Gastrocnemius medialis (tissue), 4 donors: ENCODE data around the gene TTC31.

Experiments
- POLR2A ChIP-seq, 2 donors: fragments of 450-650 bp; IDR thresholded peaks; one replicate each; pipeline ENCODE4 v1.6.1; 2017; ENCODE audit warnings: antibody characterized with exemption in 2 of 2, mild to moderate bottlenecking in 2 of 2, moderate library complexity in 2 of 2
- TF ChIP-seq, protein P1 (sequence below), 5 experiments: fragments of 450-650 bp in 3 of 5; fragments of 200-600 bp in 2 of 5; sonication (generic) in 2 of 5; IDR thresholded peaks in 4 of 5; conservative IDR thresholded peaks in 1 of 5; 1 replicate in 4 of 5; 2 replicates in 1 of 5; pipeline ENCODE4 v1.5.1; 2016 to 2019; ENCODE audit warnings: antibody characterized with exemption in 5 of 5, mild to moderate bottlenecking in 3 of 5, moderate library complexity in 3 of 5

- TF ChIP-seq, protein P1, sequence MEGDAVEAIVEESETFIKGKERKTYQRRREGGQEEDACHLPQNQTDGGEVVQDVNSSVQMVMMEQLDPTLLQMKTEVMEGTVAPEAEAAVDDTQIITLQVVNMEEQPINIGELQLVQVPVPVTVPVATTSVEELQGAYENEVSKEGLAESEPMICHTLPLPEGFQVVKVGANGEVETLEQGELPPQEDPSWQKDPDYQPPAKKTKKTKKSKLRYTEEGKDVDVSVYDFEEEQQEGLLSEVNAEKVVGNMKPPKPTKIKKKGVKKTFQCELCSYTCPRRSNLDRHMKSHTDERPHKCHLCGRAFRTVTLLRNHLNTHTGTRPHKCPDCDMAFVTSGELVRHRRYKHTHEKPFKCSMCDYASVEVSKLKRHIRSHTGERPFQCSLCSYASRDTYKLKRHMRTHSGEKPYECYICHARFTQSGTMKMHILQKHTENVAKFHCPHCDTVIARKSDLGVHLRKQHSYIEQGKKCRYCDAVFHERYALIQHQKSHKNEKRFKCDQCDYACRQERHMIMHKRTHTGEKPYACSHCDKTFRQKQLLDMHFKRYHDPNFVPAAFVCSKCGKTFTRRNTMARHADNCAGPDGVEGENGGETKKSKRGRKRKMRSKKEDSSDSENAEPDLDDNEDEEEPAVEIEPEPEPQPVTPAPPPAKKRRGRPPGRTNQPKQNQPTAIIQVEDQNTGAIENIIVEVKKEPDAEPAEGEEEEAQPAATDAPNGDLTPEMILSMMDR (IDR thresholded peaks at IDR 0.05 in 4 of 5, conservative IDR thresholded peaks at IDR 0.05 in 1 of 5): no peak
- no peak for TF ChIP-seq POLR2A (IDR thresholded peaks at IDR 0.05)
These were observed 56.0 kb downstream of the TTC31 start for GRCh38 chr2:74538881-74539339.
